GM20431 (cell line): ENCODE measurements around the gene TMX4.
"Not testable (repeated sequence)": the region's sequence is repeated elsewhere in the genome, so short reads cannot be mapped to it uniquely, and the experiment has no call there.

Experiments
- in situ Hi-C: fragments of 300-500 bp; cut with MseI, MboI; formaldehyde crosslinking; loops from one replicate; pipeline ENCODE4 v1.15.0; 2020; ENCODE audit warnings: low sequenced_read_pairs; ENCODE audit not compliant: unreplicated experiment

TMX4 gene, protein sequence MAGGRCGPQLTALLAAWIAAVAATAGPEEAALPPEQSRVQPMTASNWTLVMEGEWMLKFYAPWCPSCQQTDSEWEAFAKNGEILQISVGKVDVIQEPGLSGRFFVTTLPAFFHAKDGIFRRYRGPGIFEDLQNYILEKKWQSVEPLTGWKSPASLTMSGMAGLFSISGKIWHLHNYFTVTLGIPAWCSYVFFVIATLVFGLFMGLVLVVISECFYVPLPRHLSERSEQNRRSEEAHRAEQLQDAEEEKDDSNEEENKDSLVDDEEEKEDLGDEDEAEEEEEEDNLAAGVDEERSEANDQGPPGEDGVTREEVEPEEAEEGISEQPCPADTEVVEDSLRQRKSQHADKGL

DNA sequence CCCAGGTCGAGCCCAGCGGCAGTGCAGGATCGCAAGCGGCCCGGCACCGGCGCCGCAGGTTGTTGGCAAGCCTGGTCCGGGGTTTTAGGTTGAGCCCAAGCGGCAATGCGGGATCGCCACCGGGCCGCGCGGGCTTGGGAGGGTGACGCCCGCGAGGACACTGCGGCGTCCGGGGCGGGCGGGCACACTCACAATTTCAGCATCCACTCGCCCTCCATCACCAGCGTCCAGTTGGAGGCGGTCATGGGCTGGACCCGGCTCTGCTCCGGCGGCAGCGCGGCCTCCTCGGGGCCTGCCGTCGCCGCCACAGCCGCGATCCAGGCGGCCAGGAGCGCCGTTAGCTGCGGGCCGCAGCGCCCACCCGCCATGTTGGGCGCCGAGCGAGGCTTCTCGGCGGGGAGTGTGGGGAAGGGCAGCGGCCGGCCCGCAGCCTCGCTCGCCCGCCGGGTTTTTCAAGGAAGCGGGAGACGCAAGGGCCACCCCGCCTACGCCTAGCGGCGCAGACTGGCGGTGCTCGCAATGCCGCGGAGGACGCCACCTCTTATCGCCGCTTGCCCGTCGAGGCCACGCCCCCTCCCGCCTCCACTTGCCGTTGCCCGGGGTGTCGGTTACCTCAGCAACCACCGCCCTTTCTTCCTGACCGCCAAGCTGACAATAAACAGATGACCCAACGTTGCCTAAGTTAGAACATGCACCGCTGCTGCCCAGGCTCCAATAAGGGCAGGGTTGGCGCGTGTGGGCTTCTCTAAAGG is at the start of gene TMX4:
TMX4 (minus strand) TSS at position 516 of the 752 bp plus-strand sequence; CDS start at position 368, 148 bp downstream.
- in situ Hi-C loops = no loop called here

DNA sequence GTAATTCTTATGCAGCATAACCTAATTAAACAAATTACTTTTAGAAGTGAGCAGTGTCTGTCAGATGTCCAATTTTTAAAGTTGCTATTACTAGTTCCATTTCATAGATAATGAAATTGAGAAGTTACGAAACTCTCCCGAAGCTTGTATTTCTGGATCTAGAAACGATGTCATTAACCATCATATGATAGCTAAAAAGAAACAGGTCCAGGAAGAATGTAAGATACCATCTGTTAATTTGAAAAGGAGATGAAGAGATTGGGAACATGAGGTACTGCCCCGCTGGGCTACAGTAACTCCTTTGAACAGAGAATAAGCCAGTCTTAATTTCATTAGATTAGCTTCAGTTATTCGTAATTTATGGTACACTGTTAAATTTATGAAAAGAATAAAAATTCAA is 47.5 kb upstream of the TMX4 start:
- in situ Hi-C loops = loop anchor here (25.0 kb wide), 1 partner anchor 645 kb away; no protein-coding TSS in a partner anchor

DNA sequence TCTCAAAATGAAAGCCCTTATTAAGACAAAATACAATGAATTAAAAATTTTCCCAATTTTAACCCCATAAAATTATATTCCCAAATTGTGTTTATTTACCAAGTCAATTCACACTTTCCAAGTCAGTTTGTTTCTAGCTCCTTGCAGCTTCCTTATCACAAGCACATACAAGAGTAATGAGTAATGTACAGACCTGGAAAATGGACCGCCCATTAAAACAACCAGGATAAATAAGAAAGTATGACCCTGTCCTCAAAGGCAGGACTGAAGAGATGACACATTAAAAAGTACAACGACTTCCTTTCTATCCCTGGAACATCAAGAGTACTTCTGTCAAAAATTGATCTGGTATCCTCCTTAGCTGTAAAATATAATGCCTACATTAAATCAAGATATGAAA is 47.1 kb upstream of the TMX4 start:
- in situ Hi-C loops = loop anchor here (25.0 kb wide), 1 partner anchor 646 kb away; no protein-coding TSS in a partner anchor

DNA sequence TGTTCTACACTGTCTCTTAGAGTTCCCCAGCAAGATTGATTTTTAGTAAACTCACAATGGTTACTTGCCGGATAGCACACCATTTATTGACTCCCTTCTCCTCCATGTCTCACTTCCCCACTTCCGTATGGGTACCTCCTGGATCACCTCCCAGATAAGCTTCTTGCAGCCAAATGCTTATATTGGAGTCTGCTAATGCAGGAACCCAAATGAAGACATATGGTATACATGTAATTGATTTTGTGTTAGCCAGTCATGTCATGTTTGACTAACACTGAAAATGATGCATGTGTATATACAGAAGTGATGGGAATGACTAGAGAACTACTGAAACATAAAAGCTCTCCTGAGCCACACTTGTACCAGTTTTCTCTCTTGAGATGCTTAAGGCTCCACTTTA is 46.1 kb upstream of the TMX4 start:
- in situ Hi-C loops = loop anchor here (25.0 kb wide), 1 partner anchor 647 kb away; no protein-coding TSS in a partner anchor

DNA sequence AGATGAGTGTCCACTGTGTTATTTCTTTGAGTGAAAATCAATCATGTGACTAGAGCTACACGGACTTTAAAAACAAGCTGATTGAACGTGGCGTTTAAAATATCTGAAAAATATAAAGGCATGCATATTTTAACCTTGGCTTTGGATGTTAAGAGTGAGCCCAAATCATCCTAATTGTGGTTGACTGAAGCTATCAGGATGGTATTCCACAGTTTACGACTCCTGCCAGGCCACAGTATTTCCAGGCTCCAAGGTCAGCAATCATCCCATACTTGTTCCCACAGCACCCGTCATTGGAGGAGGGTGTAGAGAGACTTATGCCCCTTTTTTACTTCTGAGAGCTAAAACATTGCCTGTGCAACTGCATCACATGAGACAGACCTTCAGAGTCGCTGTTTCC is 43.2 kb upstream of the TMX4 start:
- in situ Hi-C loops = loop anchor here (25.0 kb wide), 1 partner anchor 650 kb away; no protein-coding TSS in a partner anchor

DNA sequence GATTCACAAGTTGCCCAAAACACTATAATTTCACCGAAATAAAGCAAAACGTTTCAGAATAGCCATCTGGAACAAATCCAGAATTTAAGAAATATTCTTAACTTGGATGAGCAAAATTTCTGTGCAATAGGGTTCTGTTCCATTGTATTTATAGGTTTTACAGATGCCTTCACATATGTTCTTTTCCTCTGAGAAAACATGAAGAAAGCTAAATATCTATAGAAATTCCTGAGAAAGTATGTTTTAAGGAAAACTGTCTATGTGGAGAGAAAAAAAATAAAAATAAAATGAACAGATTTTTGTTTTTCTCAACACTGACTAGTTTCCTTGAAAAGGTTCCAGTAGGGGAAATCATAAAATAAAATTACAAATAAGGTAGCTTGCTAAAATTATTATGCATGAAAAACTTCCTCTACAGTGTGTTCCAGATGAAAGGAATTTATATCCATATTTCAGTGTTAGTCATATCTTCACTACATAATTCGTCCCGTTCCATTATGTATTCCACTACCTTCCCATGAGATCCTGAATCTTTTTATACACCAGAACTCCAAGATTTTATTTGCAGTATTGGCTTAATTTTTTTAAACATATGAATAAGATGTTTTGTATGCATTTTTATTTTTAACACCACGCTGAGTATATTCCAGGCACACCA is 42.4 kb upstream of the TMX4 start:
- in situ Hi-C loops = loop anchor here (25.0 kb wide), 1 partner anchor 650 kb away; no protein-coding TSS in a partner anchor

DNA sequence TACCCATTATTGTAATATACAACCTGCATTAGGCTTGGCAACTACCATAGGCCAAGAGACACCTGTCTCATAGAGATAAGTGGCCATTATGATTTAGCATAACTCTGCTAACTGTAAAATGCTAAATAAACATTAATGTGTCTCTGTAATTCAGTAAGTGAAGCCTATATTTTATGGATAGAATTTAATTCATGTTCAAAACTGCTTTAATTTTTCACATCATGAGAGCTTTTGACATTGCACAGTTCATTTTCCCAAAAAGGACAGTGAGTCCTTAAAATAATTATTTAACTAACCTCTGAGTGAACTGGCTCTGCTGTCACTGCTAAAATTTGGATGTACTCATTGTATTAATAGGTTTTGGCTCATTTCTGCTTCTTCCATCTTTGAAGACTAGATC is 41.4 kb upstream of the TMX4 start:
- in situ Hi-C loops = loop anchor here (25.0 kb wide), 1 partner anchor 651 kb away; no protein-coding TSS in a partner anchor

DNA sequence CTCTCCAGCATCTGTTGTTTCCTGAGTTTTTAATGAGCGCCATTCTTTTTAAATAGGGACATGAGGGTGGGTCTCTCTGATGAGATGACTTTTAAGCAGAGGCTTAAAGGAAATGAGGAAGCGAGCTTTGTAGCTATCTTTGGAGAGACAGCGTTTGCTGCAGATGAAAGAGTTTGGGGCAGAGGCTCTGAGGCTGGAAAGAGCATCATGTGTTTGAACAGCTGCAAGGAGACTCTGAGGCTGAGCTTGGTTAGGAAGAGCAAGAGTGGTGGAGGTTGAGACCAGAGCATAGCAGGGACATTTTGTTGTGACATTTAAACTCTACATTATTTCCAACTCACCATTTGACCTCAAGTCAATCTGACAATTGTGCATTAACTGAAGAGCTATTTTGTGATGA is 38.3 kb upstream of the TMX4 start:
- in situ Hi-C loops = loop anchor here (25.0 kb wide), 1 partner anchor 654 kb away; no protein-coding TSS in a partner anchor

DNA sequence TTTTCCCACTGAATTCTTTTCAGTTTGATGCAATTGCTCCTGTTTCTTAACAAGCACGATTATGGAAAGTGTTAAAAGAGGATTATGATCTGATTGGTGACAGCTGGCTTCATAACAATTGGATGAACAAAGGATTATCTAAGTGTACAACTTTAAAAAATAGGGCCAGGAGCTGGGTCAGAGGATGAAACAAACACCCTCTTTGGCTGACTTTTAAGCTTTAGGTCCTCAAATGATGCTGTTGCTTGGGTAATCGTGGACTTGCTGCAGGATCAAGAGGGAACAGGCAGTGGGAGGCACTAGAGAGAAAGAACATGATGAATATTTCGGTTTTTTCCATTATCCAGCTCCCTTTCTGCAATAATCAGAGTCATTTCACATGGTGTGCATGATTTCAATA is 35.5 kb upstream of the TMX4 start:
- in situ Hi-C loops = loop anchor here (25.0 kb wide), 1 partner anchor 657 kb away; no protein-coding TSS in a partner anchor

DNA sequence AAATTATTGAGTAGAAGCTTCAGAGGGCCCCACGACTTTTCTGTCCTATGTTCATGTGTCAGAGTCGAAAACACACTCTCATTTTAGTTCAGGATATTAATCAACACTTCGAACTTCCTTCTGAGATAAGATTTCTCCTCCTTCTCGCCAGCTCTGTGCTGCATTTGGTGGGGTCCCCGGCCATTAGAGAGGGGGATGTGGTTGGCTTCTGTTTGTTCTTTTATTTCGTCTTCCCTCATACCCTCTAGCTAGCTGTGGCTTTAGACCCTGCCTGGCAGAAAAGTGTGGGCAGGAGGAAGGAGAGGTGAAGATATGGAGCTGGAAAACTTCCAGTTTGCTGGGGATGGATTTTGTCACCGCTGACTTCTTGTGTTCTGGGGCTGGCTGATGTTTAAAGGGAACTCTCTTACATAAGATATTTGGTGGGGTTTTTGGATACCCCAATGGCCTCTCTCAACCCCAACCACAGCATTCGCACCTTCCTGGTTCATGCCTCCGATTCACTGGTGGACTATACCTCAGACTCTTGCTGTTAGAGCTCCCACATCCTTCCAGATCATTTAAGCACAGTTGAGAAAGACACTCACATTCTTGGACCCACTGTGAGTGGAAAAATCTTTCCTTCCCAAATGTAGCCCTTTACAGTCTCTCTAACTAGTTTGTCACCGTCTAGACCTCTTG is 30.7 kb upstream of the TMX4 start:
- in situ Hi-C loops = loop anchor here (25.0 kb wide), 1 partner anchor 662 kb away; no protein-coding TSS in a partner anchor

DNA sequence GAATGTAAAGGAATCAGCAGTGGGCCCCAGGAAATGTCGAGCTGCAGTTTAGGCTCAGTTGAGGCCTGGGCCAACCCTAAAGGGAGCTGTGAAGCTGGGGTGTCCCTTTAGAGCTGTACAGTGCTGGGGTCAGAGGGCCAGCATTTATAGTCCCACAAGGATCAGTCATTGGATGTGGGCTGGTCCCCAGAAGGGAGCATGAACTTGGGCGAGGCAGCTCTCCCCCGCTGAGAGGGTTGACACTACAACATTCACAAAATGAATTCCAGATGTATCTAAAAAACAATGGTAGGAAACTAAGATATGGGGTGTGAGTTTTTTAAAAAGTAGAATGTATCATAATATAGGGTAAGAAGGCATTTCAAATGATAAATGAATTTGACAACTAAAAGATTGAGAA is 29.7 kb upstream of the TMX4 start:
- in situ Hi-C loops = no loop called here

DNA sequence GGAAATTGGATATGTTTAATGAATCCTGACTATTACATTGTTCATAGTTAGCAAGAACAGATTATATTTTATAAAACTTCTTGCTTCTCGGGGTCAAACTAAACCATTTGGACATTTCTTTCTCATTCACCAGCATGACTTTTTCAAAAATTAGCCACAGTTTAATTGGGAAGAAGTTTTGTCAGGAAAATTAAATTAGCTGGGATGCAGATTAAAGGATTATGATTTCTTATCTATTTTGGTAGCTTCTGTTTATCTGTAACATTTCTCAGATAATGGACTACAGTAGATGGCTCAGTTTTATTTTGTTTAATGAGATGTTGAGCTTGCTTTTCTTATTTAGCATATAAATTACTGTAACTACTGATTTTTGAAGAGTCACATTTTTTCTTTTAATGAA is 26.4 kb upstream of the TMX4 start:
- in situ Hi-C loops = no loop called here

DNA sequence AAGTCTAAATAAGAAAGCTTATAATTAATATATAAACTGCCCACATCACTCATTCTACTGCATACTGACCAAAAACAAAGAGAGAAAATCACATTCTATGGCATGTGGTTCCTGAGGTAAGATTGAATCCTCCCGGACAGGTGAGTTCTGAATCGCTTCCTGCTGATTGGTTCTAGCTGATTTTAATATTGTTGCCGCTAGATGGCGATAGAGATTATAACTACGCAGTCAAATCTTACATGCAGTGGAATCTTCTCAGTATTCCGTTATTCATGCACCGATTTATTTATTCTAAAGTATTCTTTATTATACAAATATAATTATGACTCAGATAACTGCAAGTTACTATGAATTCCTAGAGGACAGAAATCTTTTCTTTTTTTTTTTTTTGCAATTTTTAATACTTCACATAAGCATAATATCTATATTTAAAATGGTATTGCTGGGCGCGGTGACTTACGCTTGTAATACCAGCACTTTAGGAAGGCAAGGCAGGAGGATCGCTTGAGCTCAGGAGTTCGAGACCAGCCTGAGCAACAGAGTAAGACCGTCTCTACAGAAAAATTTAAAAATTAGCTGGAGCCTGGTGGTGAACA is 24.2 kb upstream of the TMX4 start:
- in situ Hi-C loops = no loop called here

DNA sequence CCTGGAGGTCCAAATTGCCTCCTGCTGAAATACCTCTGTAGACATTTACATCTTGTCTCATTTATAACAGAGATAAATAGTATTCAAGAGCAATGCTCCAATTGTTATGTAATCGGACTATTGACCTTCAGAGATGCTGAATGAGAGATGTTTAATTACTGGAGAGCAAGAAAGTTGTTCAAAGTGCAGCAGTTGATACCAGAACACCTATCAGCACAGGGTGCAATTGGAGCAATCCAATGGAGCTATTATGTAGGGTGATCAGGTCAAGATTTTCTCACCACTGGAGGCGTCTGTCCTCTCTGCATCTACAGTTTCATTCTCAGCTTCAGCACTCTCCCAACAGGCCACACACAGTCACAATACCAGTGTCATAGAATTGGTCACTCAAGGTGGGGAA is 19.5 kb upstream of the TMX4 start:
- in situ Hi-C loops = no loop called here

DNA sequence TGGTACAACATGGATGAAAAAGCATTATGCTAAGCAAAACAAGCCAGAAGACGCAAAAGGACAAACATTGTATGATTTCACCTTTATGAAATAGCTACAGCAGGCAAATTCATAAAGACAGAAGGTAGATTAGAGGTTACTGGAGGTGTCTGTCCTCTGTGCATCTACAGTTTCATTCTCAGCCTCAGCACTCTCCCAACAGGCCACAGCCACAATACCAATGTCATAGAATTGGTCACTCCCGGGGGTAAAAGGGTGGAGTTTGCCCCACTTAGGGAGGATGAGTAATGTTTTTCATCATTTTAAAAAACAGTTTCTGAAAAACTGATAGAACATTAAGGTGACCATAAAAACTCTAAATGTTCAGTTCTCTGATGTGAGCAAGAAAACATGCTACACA is 17.2 kb upstream of the TMX4 start:
- in situ Hi-C loops = no loop called here

DNA sequence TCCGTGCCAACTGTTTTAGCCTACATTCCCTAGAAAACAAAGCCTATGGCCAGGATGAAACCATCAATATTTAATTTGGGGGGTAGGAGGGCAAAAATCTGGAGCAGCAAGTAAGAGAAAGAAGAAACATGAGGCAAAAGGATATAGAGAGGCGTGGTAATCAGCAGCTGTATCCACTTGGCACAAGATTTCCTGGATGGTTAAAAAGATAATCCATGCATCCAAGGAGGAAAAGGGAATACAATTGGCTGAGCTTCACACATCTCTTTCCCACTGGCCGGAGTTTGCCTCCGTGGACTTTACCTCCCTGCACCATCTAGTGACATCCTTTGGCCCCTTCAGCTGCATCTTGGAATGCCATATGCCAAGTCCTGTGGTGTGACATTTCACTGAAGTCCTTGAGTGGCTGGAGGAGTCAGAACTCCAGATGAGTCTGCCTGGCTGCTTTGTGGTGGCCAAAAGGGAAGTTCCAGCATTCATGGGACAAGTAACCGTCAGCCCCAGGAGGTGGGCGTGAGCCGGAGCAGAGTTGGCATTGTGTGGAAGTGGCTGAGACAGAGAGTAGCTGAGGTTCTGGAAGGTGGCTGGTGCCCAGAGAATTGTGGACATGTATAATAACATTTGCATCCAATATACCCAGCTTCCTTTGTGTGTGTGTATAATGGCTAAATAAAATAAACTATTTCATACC is 13.7 kb upstream of the TMX4 start:
- in situ Hi-C loops = no loop called here

DNA sequence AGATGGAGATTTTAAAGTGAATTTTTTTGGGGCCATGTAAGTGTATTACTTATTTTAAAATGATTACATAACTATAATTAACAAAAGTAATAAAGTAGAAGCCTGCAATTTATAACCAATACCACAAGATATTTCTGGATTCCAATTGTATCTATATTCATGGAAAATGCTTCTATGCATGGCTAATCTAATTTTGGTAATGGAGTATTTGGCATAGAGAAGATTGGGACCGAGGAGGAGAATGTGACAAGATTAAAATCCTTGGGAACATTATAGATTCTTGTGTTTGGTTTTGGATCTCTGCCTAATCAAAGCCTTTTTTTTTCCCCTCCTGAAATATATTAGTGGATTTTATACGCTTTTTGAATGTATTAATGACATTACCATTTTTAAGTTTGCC is 12.9 kb upstream of the TMX4 start:
- in situ Hi-C loops = no loop called here

DNA sequence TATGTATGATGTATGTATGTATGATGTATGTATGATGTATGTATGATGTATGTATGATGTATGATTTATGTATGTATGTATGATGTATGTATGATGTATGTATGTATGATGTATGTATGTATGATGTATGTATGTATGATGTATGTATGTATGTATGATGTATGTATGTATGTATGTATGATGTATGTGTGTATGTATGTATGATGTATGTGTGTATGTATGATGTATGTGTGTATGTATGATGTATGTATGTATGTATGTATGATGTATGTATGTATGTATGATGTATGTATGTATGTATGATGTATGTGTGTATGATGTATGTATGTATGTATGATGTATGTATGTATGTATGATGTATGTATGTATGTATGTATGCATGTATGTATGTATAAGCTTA is 12.0 kb upstream of the TMX4 start:
- in situ Hi-C loops = not testable (repeated sequence)
